Chondrocyte (in vitro differentiated cells): ENCODE results near the gene CCT3. TPM values are rescaled to one million over a fixed set of nuclear protein-coding genes. Genes with fewer than 3 reads are reported as not detected.

Experiments used
- DNase-seq: peaks from one replicate; pipeline ENCODE4 v3.0.0; 2021; ENCODE audit warnings: mixed read lengths, low spot score
- H3K27ac Mint-ChIP-seq: one replicate; pipeline ENCODE4 v1.8.0; 2021; ENCODE audit warnings: mild to moderate bottlenecking, moderate library complexity, mixed read lengths; ENCODE audit not compliant: unreplicated experiment
- H3K27me3 Mint-ChIP-seq: 2 replicates; pipeline ENCODE4 v1.8.0; 2021; ENCODE audit warnings: low read depth, mixed read lengths
- H3K36me3 Mint-ChIP-seq: 2 replicates; pipeline ENCODE4 v1.8.0; 2021; ENCODE audit warnings: low read depth, mixed read lengths
- H3K4me1 Mint-ChIP-seq: 2 replicates; pipeline ENCODE4 v1.8.0; 2021; ENCODE audit warnings: low read depth, mild to moderate bottlenecking, mixed read lengths
- H3K4me3 Mint-ChIP-seq: one replicate; pipeline ENCODE4 v1.8.0; 2021; ENCODE audit warnings: mild to moderate bottlenecking, moderate library complexity, mixed read lengths; ENCODE audit not compliant: unreplicated experiment
- H3K9me3 Mint-ChIP-seq: 2 replicates; pipeline ENCODE4 v1.8.0; 2021; ENCODE audit warnings: low read depth, mixed read lengths
- total RNA-seq: library from RNA; stranded (reverse); gene quantifications from 3 replicates; pipeline ENCODE4 v1.2.1, GENCODE V29; 2021
- TF ChIP-seq, protein P1 (sequence below): fragments of 200-600 bp; sonication (generic); IDR thresholded peaks from 2 replicates; pipeline ENCODE4 v1.5.0; 2021; ENCODE audit warnings: antibody characterized with exemption, mild to moderate bottlenecking, moderate library complexity

Gene CCT3
- total RNA-seq, 1 donor from 2014 or later = 161 TPM

- H3K27ac Mint-ChIP-seq = no peak overlapping the region
- H3K27me3 Mint-ChIP-seq = peaks cover 40% of the 10 kb centered on the region
- H3K4me3 Mint-ChIP-seq = no peak overlapping the region
- H3K9me3 Mint-ChIP-seq = no peaks in the 10 kb centered on the region
- H3K4me1 Mint-ChIP-seq = peaks cover 6% of the 10 kb centered on the region
- DNase-seq = no peak
- TF ChIP-seq, protein P1, sequence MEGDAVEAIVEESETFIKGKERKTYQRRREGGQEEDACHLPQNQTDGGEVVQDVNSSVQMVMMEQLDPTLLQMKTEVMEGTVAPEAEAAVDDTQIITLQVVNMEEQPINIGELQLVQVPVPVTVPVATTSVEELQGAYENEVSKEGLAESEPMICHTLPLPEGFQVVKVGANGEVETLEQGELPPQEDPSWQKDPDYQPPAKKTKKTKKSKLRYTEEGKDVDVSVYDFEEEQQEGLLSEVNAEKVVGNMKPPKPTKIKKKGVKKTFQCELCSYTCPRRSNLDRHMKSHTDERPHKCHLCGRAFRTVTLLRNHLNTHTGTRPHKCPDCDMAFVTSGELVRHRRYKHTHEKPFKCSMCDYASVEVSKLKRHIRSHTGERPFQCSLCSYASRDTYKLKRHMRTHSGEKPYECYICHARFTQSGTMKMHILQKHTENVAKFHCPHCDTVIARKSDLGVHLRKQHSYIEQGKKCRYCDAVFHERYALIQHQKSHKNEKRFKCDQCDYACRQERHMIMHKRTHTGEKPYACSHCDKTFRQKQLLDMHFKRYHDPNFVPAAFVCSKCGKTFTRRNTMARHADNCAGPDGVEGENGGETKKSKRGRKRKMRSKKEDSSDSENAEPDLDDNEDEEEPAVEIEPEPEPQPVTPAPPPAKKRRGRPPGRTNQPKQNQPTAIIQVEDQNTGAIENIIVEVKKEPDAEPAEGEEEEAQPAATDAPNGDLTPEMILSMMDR = no peak
- no peaks in the 10 kb centered on the region for H3K36me3 Mint-ChIP-seq
These were observed 30.1 kb upstream of the CCT3 start for GRCh38 chr1:156368157-156368658.

GRCh38 chr1:156367383-156368156 lies 29.5 kb upstream of the CCT3 start:
- no peak overlapping the region for H3K4me3 Mint-ChIP-seq
- no peaks in the 10 kb centered on the region for H3K36me3 Mint-ChIP-seq
- H3K4me1 Mint-ChIP-seq = peaks cover 6% of the 10 kb centered on the region
- no peaks in the 10 kb centered on the region for H3K9me3 Mint-ChIP-seq
- TF ChIP-seq, protein P1 = no peak
- peaks cover 34% of the 10 kb centered on the region for H3K27me3 Mint-ChIP-seq
- H3K27ac Mint-ChIP-seq = no peak overlapping the region
- DNase-seq = no peak

DNA sequence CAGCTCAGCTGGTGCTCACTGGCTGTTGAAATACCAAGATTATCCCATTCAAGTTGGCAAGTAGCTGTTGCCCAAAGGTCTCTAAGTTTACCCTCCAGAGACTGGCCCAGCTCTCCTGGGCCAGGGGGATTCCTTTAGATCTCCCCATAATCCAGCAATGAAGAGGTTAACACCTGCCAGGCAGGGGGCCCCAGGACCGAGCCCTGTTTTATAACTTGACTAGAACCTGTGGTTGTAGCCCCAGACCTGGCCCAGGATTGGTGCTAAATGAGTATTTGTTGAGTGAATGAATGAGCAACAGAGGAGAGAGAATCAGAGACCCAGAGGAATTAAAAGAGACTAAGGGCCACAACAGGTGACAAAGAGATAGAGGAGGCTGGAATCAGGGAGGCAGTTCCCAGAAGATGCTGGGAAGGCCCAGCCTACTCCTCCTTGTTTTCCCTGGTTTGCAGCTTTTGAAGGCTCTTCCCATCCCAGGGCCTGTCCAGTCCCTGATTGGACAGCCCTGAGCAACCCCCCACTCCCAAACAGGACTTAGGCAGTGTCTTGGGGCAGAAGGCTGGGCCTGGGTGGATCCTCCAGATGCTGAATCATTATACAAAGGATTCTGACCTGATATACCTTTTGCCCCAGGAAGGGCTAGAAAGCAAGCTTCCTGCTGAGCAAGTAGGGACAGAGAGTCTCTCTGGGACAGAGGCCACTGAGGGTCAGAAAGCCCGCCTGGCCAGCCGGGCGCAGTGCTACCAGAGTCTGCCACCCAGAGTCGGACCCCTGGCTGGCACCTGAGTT lies 28.5 kb upstream of the CCT3 start:
- H3K27ac Mint-ChIP-seq = no peak overlapping the region
- DNase-seq = no peak
- TF ChIP-seq, protein P1 = no peak
- peaks cover 28% of the 10 kb centered on the region for H3K27me3 Mint-ChIP-seq
- H3K36me3 Mint-ChIP-seq = no peaks in the 10 kb centered on the region
- H3K4me1 Mint-ChIP-seq = peaks cover 6% of the 10 kb centered on the region
- H3K4me3 Mint-ChIP-seq = no peak overlapping the region
- no peaks in the 10 kb centered on the region for H3K9me3 Mint-ChIP-seq

DNA sequence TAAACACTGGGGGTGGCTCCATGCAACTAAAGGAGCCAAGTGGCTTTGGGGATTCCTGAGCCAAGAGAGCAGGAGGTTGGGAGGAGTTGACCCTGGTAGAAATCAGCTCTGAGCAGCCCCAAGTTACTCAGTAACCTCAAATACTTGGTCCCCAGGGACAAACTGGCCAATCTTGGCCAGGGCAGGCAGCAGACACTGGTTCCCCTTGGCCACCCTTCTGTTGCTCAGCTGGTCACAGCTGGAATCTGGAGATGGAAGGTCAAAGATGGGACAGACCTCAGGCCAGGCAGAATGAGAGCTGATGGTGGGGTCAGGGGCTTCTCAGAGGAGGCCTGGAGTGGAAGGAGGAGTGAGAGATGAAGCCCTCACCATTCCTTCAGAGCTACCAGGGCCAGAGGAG lies 27.7 kb upstream of the CCT3 start:
- Mint-ChIP-seq H3K36me3 (no peaks in the 10 kb centered on the region), H3K9me3 (no peaks in the 10 kb centered on the region), H3K27me3 (peaks cover 28% of the 10 kb centered on the region), H3K4me3 (no peak overlapping the region), H3K27ac (no peak overlapping the region), H3K4me1 (peaks cover 6% of the 10 kb centered on the region)
- TF ChIP-seq, protein P1 = no peak
- DNase-seq = no peak

- Mint-ChIP-seq H3K4me3 (no peak overlapping the region), H3K4me1 (peaks cover 3% of the 10 kb centered on the region), H3K27ac (no peak overlapping the region), H3K9me3 (no peaks in the 10 kb centered on the region), H3K27me3 (peaks cover 47% of the 10 kb centered on the region), H3K36me3 (peaks cover 1% of the 10 kb centered on the region)
- TF ChIP-seq, protein P1 = no peak
- no peak for DNase-seq
These were observed 22.4 kb upstream of the CCT3 start for GRCh38 chr1:156360534-156360933.
